Astrocyte (in vitro differentiated cells and primary cell): Measurements from ENCODE around the gene GSAP.

Experiments used
- CTCF ChIP-seq: IDR thresholded peaks from 2 replicates; pipeline ENCODE4 v1.5.1; 2011; ENCODE audit warnings: low read depth, mild to moderate bottlenecking, inconsistent platforms, low read length, moderate library complexity; ENCODE audit not compliant: insufficient read depth
- EZH2 ChIP-seq: IDR thresholded peaks from 2 replicates; pipeline ENCODE4 v1.6.1; 2012; ENCODE audit warnings: mild to moderate bottlenecking, low read length, inconsistent platforms; ENCODE audit not compliant: insufficient read depth

- TF ChIP-seq CTCF = no peak
- no peak for TF ChIP-seq EZH2
These were observed 22.0 kb upstream of the GSAP start for GRCh38 chr7:77438131-77438530.
